Heart left ventricle (tissue), 16 donors: ENCODE results near the gene PCARE. TPM values are rescaled to one million over a fixed set of nuclear protein-coding genes. Genes with fewer than 3 reads are reported as not detected.
A peak's percentile ranks its signal among the peaks of the same experiment; 100 is the strongest.

ENCODE experiments used
- ATAC-seq, 4 donors: fragments of 200-7000 bp; cut with Tn5 transposase; one replicate each; pipeline ENCODE4 v1.9.1; 2020 to 2022; ENCODE audit warnings: moderate library complexity in 4 of 4, mild to moderate bottlenecking in 3 of 4, moderate number of reproducible peaks in 1 of 4
- DNase-seq, 5 donors: peaks; one replicate each; pipeline ENCODE4 v3.0.0-alpha.2; 2020
- H3K27ac ChIP-seq, 12 donors: fragments of 200-600 bp; sonication (generic) in 4 of 12; one replicate each; pipeline versions ENCODE4 v1.5.0 to v1.8.0; 2016 to 2022; ENCODE audit warnings: mild to moderate bottlenecking in 2 of 12
- H3K27me3 ChIP-seq, 9 donors: fragments of 200-600 bp; sonication (generic) in 2 of 9; one replicate each; pipeline versions ENCODE4 v1.5.1 to v1.8.0; 2016 to 2022; ENCODE audit warnings: mild to moderate bottlenecking in 3 of 9
- H3K36me3 ChIP-seq, 9 donors: fragments of 200-600 bp; sonication (generic) in 2 of 9; one replicate each; pipeline versions ENCODE4 v1.5.0 to v1.8.0; 2018 to 2022; ENCODE audit warnings: mild to moderate bottlenecking in 2 of 9
- H3K4me1 ChIP-seq, 12 donors: fragments of 200-600 bp; sonication (generic) in 4 of 12; one replicate each; pipeline versions ENCODE4 v1.5.0 to v1.8.0; 2016 to 2022; ENCODE audit warnings: mild to moderate bottlenecking in 3 of 12
- H3K4me3 ChIP-seq, 12 donors: fragments of 200-600 bp; sonication (generic) in 4 of 12; one replicate each; pipeline versions ENCODE4 v1.5.0 to v1.8.0; 2017 to 2022; ENCODE audit warnings: mild to moderate bottlenecking in 9 of 12, moderate library complexity in 4 of 12
- H3K9me3 ChIP-seq, 12 donors: fragments of 200-600 bp; sonication (generic) in 4 of 12; one replicate each; pipeline versions ENCODE4 v1.5.0 to v1.8.0; 2016 to 2022; ENCODE audit warnings: mild to moderate bottlenecking in 1 of 12
- POLR2A ChIP-seq, 2 donors: fragments of 450-650 bp; IDR thresholded peaks; one replicate each; pipeline ENCODE4 v1.6.1; 2017; ENCODE audit warnings: antibody characterized with exemption in 2 of 2, mild to moderate bottlenecking in 2 of 2, moderate library complexity in 2 of 2
- WGBS, 4 donors: extraction: QIAGEN DNeasy Blood & Tissue Kit in 2 of 4; methylation state at CpG; one replicate each; pipeline versions ENCODE4 v1.1.5 to v1.1.7; 2013 to 2018; 5-methylcytosine and 5-hydroxymethylcytosine counted together
- intact Hi-C, 10 donors: fragments of 100-400 bp; cut with DNase I; formaldehyde crosslinking; loops; one replicate each; pipeline versions ENCODE4 v1.11.1 to v1.14.2; 2022
- polyA plus RNA-seq, 2 donors: library from polyadenylated mRNA; stranded (reverse); fragments of 200-250 nt; gene quantifications; one replicate each; pipeline ENCODE4 v1.2.3, GENCODE V29; 2013
- total RNA-seq, 9 donors: library from RNA; depleted of rRNA in 2 of 9; stranded (reverse); fragments of >200 nt in 2 of 9; fragmentation: NEBNext Ultra II Directional in 3 of 9; extraction: Animal tissue kit (Norgen Biotek cat#: 25700) in 3 of 9; gene quantifications; one replicate each; pipeline versions ENCODE4 v1.1.0 to v1.2.4, GENCODE V29; 2016 to 2023
- TF ChIP-seq, protein P1 (sequence below), 12 donors: fragments of 200-600 bp; sonication (generic) in 4 of 12; IDR thresholded peaks; one replicate each; pipeline versions ENCODE4 v1.5.0 to v1.8.0; 2018 to 2022; ENCODE audit warnings: antibody characterized with exemption in 12 of 12, mild to moderate bottlenecking in 5 of 12
- donor health status: ischemic (EF 13 %, LVEDD 7.1; RV severe dilation, severe dysfunction).
- donor health status: healthy with polysubstance abuse.
- donor health status: DM: no; HTN: yes; CAD: no.
- donor health status: DM: no; HTN: no; CAD: no.
- donor health status: ischemic (EF 25% LVEDD 6.9; RV normal size, moderate dysfunction).
- donor health status: ischemic (EF 25% LVEDD 5.7; RV mildly dilated, moderate dysfunction).
- donor health status: healthy.
- donor health status: DM: yes; HTN: yes; CAD: no.
- donor health status: ischemic (EF 35%, LVEDD 5.7; RV mildly dilated, moderate dysfunction).
- donor health status: nonischemic (EF 11% LVEDD 7.7; RV severe dilation, severe dysfunction).
- donor health status: DM: yes; HTN: yes; CAD: no.
- donor health status: PGD.
- donor health status: ischemic (EF 29% LVEDD 5.4; RV normal size, mild dysfunction).
- donor health status: nonischemic (EF 23%, LVEDD 6.1; RV moderate dilation, normal function).

Gene PCARE
- total and polyA plus RNA-seq, 11 donors, result 0.10 to 2.4 (median 0.87) TPM

GRCh38 chr2:29063056-29063455 lies 11.3 kb downstream of the PCARE start:
- ATAC-seq (peak in 3 of 4 donors; percentile 15 to 62 (median 53)), DNase-seq (peak in 1 of 5 donors; percentile 67)
- no peak overlapping the region for H3K4me3 ChIP-seq
- WGBS, 4 donors, result 44 to 92% (median 76%) methylated on average over 4 to 6 of the region's 6 CpGs
- no peaks in the 10 kb centered on the region for H3K27me3 ChIP-seq
- peaks cover 0 to 24% (median 1%) of the 10 kb centered on the region in 12 donors for H3K4me1 ChIP-seq
- H3K36me3 ChIP-seq, result no peaks in the 10 kb centered on the region
- no peaks in the 10 kb centered on the region for H3K9me3 ChIP-seq
- intact Hi-C loops, result no loop called here
- H3K27ac ChIP-seq, result peak overlapping the region in 1 of 12 donors; percentile 55
- TF ChIP-seq, protein P1, sequence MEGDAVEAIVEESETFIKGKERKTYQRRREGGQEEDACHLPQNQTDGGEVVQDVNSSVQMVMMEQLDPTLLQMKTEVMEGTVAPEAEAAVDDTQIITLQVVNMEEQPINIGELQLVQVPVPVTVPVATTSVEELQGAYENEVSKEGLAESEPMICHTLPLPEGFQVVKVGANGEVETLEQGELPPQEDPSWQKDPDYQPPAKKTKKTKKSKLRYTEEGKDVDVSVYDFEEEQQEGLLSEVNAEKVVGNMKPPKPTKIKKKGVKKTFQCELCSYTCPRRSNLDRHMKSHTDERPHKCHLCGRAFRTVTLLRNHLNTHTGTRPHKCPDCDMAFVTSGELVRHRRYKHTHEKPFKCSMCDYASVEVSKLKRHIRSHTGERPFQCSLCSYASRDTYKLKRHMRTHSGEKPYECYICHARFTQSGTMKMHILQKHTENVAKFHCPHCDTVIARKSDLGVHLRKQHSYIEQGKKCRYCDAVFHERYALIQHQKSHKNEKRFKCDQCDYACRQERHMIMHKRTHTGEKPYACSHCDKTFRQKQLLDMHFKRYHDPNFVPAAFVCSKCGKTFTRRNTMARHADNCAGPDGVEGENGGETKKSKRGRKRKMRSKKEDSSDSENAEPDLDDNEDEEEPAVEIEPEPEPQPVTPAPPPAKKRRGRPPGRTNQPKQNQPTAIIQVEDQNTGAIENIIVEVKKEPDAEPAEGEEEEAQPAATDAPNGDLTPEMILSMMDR (IDR thresholded peaks at IDR 0.05), result no peak
- no peak for TF ChIP-seq POLR2A (IDR thresholded peaks at IDR 0.05)

DNA sequence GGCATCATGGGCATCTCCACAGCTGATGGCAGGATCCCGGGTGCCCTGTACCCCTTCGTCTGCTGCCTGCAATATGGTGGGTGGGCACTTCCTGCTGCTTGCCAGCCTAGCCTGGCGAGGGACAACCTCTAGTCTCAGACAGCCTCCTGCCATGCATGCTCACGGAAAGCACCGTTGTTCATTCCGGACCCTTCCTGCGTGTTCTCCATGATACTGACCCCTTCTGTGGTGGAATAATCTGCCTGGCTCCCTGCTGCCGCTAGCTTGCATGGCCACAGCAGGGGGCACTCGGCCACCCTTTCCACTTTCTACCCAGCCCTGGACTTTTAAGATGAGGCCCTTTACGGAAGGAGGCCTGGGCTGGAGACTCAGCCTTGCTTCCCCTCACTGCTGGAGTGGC lies 12.0 kb downstream of the PCARE start:
- WGBS, 4 donors, result 91 to 94% (median 93%) methylated on average over 9 to 10 of the region's 10 CpGs
- Histone ChIP-seq H3K27ac (no peak overlapping the region), H3K9me3 (no peaks in the 10 kb centered on the region), H3K4me3 (no peak overlapping the region), H3K36me3 (no peaks in the 10 kb centered on the region), H3K4me1 (peaks cover 0 to 24% (median 1%) of the 10 kb centered on the region in 12 donors), H3K27me3 (no peaks in the 10 kb centered on the region)
- no peak for TF ChIP-seq POLR2A (IDR thresholded peaks at IDR 0.05)
- TF ChIP-seq, protein P1 (IDR thresholded peaks at IDR 0.05), result no peak
- intact Hi-C loops, result no loop called here
- no peak for ATAC-seq
- DNase-seq, result no peak

GRCh38 chr2:29061616-29062015 lies 12.7 kb downstream of the PCARE start:
- H3K27me3 ChIP-seq, result no peaks in the 10 kb centered on the region
- TF ChIP-seq POLR2A (IDR thresholded peaks at IDR 0.05), result no peak
- TF ChIP-seq, protein P1 (IDR thresholded peaks at IDR 0.05), result no peak
- intact Hi-C loops, result no loop called here
- WGBS, 4 donors, result 82 to 91% (median 85%) methylated on average over 3 of the region's 3 CpGs
- H3K4me1 ChIP-seq, result peaks cover 0 to 24% (median 1%) of the 10 kb centered on the region in 12 donors
- H3K9me3 ChIP-seq, result no peaks in the 10 kb centered on the region
- no peak overlapping the region for H3K27ac ChIP-seq
- H3K36me3 ChIP-seq, result no peaks in the 10 kb centered on the region
- no peak overlapping the region for H3K4me3 ChIP-seq
- ATAC-seq, result no peak
- DNase-seq, result no peak

- Histone ChIP-seq H3K4me1 (peaks cover 0 to 24% (median 1%) of the 10 kb centered on the region in 12 donors), H3K27me3 (no peaks in the 10 kb centered on the region), H3K9me3 (no peaks in the 10 kb centered on the region), H3K4me3 (no peak overlapping the region), H3K27ac (no peak overlapping the region), H3K36me3 (no peaks in the 10 kb centered on the region)
- 64 to 70% (median 67%) methylated on average over 6 of the region's 6 CpGs for WGBS, 4 donors
- TF ChIP-seq POLR2A (IDR thresholded peaks at IDR 0.05), result no peak
- TF ChIP-seq, protein P1 (IDR thresholded peaks at IDR 0.05), result no peak
- no peak for ATAC-seq
- no peak for DNase-seq
- intact Hi-C loops, result no loop called here
These were observed 13.1 kb downstream of the PCARE start for GRCh38 chr2:29061176-29061575.
